H1 (cell line): ENCODE measurements around the gene PTPMT1.

Experiments used
- CHD1 ChIP-seq: IDR thresholded peaks from 2 replicates; pipeline ENCODE4 v1.6.1; 2012; ENCODE audit warnings: low read depth, low read length, improper control_type of control experiment
- CREB1 ChIP-seq: IDR thresholded peaks from 2 replicates; pipeline ENCODE4 v1.6.1; 2012; ENCODE audit warnings: inconsistent platforms
- EZH2 ChIP-seq: fragments of 200-600 bp; sonication (generic); IDR thresholded peaks from 2 replicates; pipeline ENCODE4 v1.7.1; 2012; ENCODE audit warnings: low read depth, mild to moderate bottlenecking, moderate library complexity, low read length, inconsistent platforms; ENCODE audit not compliant: severe bottlenecking
- FOSL1 ChIP-seq: IDR thresholded peaks from 2 replicates; pipeline ENCODE4 v1.6.1; 2011; ENCODE audit warnings: mild to moderate bottlenecking, low read depth, low read length, moderate library complexity; ENCODE audit not compliant: insufficient read depth
- JUN ChIP-seq: IDR thresholded peaks from 2 replicates; pipeline ENCODE4 v1.6.1; 2011; ENCODE audit warnings: low read depth, mild to moderate bottlenecking, improper control_type of control experiment, low read length
- NRF1 ChIP-seq: IDR thresholded peaks from 2 replicates; pipeline ENCODE4 v1.6.1; 2011; ENCODE audit warnings: mild to moderate bottlenecking, low read depth, low read length, improper control_type of control experiment
- POLR2A ChIP-seq, 2 experiments: IDR thresholded peaks; 1 replicate in 1 of 2; 2 replicates in 1 of 2; pipeline ENCODE4 v1.6.1; 2011; ENCODE audit warnings: low read depth in 2 of 2, low read length in 2 of 2, mild to moderate bottlenecking in 2 of 2; ENCODE audit errors: control extremely low read depth in 1 of 2
- POLR2AphosphoS5 ChIP-seq: IDR thresholded peaks from 2 replicates; pipeline ENCODE4 v1.6.1; 2011; ENCODE audit warnings: low read depth, low read length
- RFX5 ChIP-seq: IDR thresholded peaks from 2 replicates; pipeline ENCODE4 v1.6.1; 2011; ENCODE audit warnings: low read depth, low read length, improper control_type of control experiment, borderline replicate concordance
- SAP30 ChIP-seq: fragments of 300-600 bp; sonication (generic); IDR thresholded peaks from 2 replicates; pipeline ENCODE4 v1.7.1; 2012; ENCODE audit warnings: low read length, moderate library complexity, mild to moderate bottlenecking, inconsistent platforms; ENCODE audit not compliant: insufficient read depth, insufficient replicate concordance
- SP1 ChIP-seq: IDR thresholded peaks from 2 replicates; pipeline ENCODE4 v1.6.1; 2011; ENCODE audit warnings: low read depth, low read length
- ZNF274 ChIP-seq: IDR thresholded peaks from 2 replicates; pipeline ENCODE4 v1.7.0; 2012; ENCODE audit warnings: low read length, borderline replicate concordance; ENCODE audit errors: extremely low read depth
- TF ChIP-seq, protein P1 (sequence below), 3 experiments: IDR thresholded peaks; 1 replicate in 2 of 3; 2 replicates in 1 of 3; pipeline versions ENCODE4 v1.5.1 to v1.6.1; 2011; ENCODE audit warnings: low read length in 3 of 3, mild to moderate bottlenecking in 3 of 3, inconsistent platforms in 2 of 3, low read depth in 1 of 3, moderate library complexity in 1 of 3; ENCODE audit not compliant: insufficient read depth in 1 of 3; ENCODE audit errors: control extremely low read depth in 1 of 3
- TF ChIP-seq, protein P2 (sequence below): IDR thresholded peaks from 2 replicates; pipeline ENCODE4 v1.6.1; 2011; ENCODE audit warnings: low read depth, mild to moderate bottlenecking, low read length; ENCODE audit not compliant: insufficient read depth

DNA sequence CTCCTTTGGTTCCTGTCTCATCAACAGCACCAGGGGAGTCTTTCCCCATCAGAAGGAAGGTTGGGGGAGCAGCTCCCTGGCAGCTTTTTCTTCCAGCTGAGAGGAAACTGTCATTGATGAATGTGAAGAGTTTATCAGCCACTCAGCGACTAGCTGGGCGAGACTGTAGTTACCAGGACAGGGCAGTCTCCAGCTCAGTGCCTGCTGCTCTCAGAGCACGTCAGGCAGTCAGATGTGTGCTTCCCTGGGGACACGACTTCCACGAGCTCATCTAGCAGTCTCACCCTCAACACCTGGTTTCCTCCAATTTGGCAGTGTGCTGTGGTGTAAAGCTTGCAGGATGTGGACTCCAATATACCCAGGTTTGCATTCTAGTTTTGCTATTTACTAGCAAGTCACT, 41.3 kb downstream of the PTPMT1 start:
- TF ChIP-seq, protein P1, sequence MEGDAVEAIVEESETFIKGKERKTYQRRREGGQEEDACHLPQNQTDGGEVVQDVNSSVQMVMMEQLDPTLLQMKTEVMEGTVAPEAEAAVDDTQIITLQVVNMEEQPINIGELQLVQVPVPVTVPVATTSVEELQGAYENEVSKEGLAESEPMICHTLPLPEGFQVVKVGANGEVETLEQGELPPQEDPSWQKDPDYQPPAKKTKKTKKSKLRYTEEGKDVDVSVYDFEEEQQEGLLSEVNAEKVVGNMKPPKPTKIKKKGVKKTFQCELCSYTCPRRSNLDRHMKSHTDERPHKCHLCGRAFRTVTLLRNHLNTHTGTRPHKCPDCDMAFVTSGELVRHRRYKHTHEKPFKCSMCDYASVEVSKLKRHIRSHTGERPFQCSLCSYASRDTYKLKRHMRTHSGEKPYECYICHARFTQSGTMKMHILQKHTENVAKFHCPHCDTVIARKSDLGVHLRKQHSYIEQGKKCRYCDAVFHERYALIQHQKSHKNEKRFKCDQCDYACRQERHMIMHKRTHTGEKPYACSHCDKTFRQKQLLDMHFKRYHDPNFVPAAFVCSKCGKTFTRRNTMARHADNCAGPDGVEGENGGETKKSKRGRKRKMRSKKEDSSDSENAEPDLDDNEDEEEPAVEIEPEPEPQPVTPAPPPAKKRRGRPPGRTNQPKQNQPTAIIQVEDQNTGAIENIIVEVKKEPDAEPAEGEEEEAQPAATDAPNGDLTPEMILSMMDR (IDR thresholded peaks at IDR 0.05; ENCODE audit: control extremely low read depth in 1 of 3, insufficient read depth in 1 of 3, low read depth in 1 of 3, low read length in 3 of 3) = no peak
- TF ChIP-seq, protein P2, sequence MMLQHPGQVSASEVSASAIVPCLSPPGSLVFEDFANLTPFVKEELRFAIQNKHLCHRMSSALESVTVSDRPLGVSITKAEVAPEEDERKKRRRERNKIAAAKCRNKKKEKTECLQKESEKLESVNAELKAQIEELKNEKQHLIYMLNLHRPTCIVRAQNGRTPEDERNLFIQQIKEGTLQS = no peak
- TF ChIP-seq CREB1 (no peak), RFX5 (no peak), EZH2 (no peak), POLR2A (IDR thresholded peaks at IDR 0.05; ENCODE audit: control extremely low read depth in 1 of 2, low read depth in 2 of 2, low read length in 2 of 2) (no peak), ZNF274 (no peak), NRF1 (no peak), CHD1 (no peak), JUN (no peak), SP1 (no peak), FOSL1 (no peak), SAP30 (no peak), POLR2AphosphoS5 (no peak; the same call in 1 of the 2 replicates)
